ENCODE results near the gene FA2H.
"Not testable (repeated sequence)": the region's sequence is repeated elsewhere in the genome, so short reads cannot be mapped to it uniquely, and the experiment has no call there.

FA2H gene

DNA sequence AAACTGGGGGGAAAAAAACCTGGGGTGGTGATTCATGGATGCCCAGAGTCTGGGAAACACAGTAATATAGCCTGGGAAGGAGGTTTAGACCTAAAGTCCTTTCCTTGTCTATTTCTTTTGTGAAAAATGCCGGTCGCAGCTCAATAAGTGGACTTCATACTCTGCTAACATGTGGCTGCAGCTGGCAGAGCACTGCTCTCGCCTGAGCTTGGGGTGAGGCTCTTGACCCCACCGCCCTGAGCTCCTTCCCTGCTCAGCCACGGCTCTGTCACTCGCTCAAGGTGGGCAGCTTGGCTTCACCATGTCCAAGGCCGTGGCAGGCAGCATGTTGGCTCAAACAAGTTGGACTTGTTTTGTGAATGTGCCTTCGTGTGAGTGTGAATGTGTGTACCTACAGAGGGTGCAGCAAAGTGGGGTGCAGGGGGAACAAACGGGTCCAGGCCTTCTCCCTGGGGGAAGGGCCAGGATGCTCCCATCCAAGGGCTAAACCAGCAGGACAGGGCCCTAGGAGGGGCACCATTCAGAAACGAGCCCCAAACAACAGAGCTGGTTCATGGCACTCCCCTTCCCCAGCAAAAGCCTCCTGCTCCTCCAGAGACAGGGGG is 4.9 kb downstream of the FA2H start:
- Histone ChIP-seq H3K27me3 (ENCODE audit: insufficient read depth, insufficient read length) (peaks cover 27% of the 10 kb centered on the region), H3K9ac (ENCODE audit: insufficient read length, low read depth) (no peak overlapping the region), H3K4me3 (ENCODE audit: insufficient read length, low read depth) (no peak overlapping the region), H3K9me3 (ENCODE audit: insufficient read depth, low read length) (no peaks in the 10 kb centered on the region), H3K36me3 (ENCODE audit: insufficient read depth, insufficient read length, low read length) (no peaks in the 10 kb centered on the region), H3K4me1 (ENCODE audit: insufficient read depth, insufficient read length) (peaks cover 4% of the 10 kb centered on the region)
- DNase-seq (ENCODE audit: low read depth, low spot score), result no peak
- TF ChIP-seq YY1 (IDR thresholded peaks at IDR 0.05; ENCODE audit: insufficient read depth, insufficient read length) (no peak), ZNF274 (IDR thresholded peaks at IDR 0.05; ENCODE audit: low read depth, low read length) (no peak), SUZ12 (IDR thresholded peaks at IDR 0.05; ENCODE audit: extremely low read depth, insufficient read depth, insufficient read length) (no peak)

- no peaks in the 10 kb centered on the region for H3K36me3 ChIP-seq (ENCODE audit: insufficient read depth, insufficient read length, low read length)
- H3K4me1 ChIP-seq (ENCODE audit: insufficient read depth, insufficient read length), result no peaks in the 10 kb centered on the region
- no peak overlapping the region for H3K4me3 ChIP-seq (ENCODE audit: insufficient read length, low read depth)
- no peak for TF ChIP-seq ZNF274 (IDR thresholded peaks at IDR 0.05; ENCODE audit: low read depth, low read length)
- no peak for TF ChIP-seq YY1 (IDR thresholded peaks at IDR 0.05; ENCODE audit: insufficient read depth, insufficient read length)
- no peak for TF ChIP-seq SUZ12 (IDR thresholded peaks at IDR 0.05; ENCODE audit: extremely low read depth, insufficient read depth, insufficient read length)
- no peaks in the 10 kb centered on the region for H3K9me3 ChIP-seq (ENCODE audit: insufficient read depth, low read length)
- no peak overlapping the region for H3K9ac ChIP-seq (ENCODE audit: insufficient read length, low read depth)
- peaks cover 15% of the 10 kb centered on the region for H3K27me3 ChIP-seq (ENCODE audit: insufficient read depth, insufficient read length)
- DNase-seq (ENCODE audit: low read depth, low spot score), result no peak
Measured at GRCh38 chr16:74768239-74768638, 6.4 kb downstream of the FA2H start.

DNA sequence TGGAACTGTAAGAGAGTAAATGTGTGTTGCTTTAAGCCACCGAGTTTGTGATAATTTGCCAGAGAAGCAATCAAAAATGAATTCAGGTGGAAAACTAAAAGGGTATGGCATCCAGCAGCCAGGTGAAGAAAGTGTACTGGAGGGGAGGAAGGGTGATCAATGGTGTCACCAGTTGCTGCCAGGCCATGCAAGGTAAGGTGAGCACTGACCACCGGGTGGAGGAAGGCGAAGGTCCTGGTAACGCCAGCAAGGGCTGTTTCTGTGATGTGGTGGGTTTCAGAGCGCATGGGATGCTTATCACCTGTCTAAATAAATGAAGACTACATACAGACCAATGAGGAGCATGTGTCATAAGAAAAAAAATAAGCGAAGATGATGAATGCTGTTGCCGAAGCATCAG is 6.9 kb downstream of the FA2H start:
- no peaks in the 10 kb centered on the region for H3K4me1 ChIP-seq (ENCODE audit: insufficient read depth, insufficient read length)
- H3K4me3 ChIP-seq (ENCODE audit: insufficient read length, low read depth), result no peak overlapping the region
- DNase-seq (ENCODE audit: low read depth, low spot score), result no peak
- no peaks in the 10 kb centered on the region for H3K9me3 ChIP-seq (ENCODE audit: insufficient read depth, low read length)
- no peak overlapping the region for H3K9ac ChIP-seq (ENCODE audit: insufficient read length, low read depth)
- H3K27me3 ChIP-seq (ENCODE audit: insufficient read depth, insufficient read length), result peaks cover 10% of the 10 kb centered on the region
- no peaks in the 10 kb centered on the region for H3K36me3 ChIP-seq (ENCODE audit: insufficient read depth, insufficient read length, low read length)
- no peak for TF ChIP-seq ZNF274 (IDR thresholded peaks at IDR 0.05; ENCODE audit: low read depth, low read length)
- no peak for TF ChIP-seq YY1 (IDR thresholded peaks at IDR 0.05; ENCODE audit: insufficient read depth, insufficient read length)
- no peak for TF ChIP-seq SUZ12 (IDR thresholded peaks at IDR 0.05; ENCODE audit: extremely low read depth, insufficient read depth, insufficient read length)

DNA sequence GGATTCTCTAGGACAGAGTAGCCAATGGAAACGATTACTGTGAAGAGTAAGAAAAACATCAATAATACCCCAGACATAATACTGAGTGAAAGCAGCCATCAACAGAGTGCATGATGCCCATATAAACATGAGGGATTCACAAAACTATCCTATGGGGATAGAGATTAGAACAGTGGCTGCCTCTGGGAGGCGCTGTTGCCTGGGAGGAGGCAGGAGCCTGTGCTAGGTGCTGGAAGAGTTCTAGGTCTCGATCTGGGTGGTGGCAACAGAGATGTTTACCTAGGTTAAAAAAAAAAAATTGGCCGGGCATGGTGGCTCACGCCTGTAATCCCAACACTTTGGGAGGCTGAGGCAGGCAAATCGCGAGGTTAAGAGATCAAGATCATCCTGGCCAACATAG is 7.9 kb downstream of the FA2H start:
- TF ChIP-seq YY1 (IDR thresholded peaks at IDR 0.05; ENCODE audit: insufficient read depth, insufficient read length) (no peak), ZNF274 (IDR thresholded peaks at IDR 0.05; ENCODE audit: low read depth, low read length) (no peak), SUZ12 (IDR thresholded peaks at IDR 0.05; ENCODE audit: extremely low read depth, insufficient read depth, insufficient read length) (no peak)
- no peak for DNase-seq (ENCODE audit: low read depth, low spot score)
- Histone ChIP-seq H3K9ac (ENCODE audit: insufficient read length, low read depth) (no peak overlapping the region), H3K36me3 (ENCODE audit: insufficient read depth, insufficient read length, low read length) (no peaks in the 10 kb centered on the region), H3K4me3 (ENCODE audit: insufficient read length, low read depth) (no peak overlapping the region), H3K9me3 (ENCODE audit: insufficient read depth, low read length) (no peaks in the 10 kb centered on the region), H3K4me1 (ENCODE audit: insufficient read depth, insufficient read length) (no peaks in the 10 kb centered on the region), H3K27me3 (ENCODE audit: insufficient read depth, insufficient read length) (no peaks in the 10 kb centered on the region)

DNA sequence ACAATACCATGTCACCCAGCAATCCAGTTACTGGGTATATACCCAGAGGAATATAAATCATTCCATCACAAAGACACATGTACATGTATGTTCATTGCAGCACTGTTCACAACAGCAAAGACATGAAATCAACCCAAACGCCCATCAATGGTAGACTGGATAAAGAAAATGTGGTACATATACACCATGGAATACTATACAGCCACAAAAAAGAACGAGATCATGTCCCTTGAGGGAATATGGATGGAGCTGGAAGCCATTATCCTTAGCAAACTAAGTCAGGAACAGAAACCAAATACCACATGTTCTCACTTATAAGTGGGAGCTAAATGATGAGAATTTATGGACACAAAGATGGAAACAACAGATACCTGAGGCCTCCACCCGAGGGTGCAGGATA is 10.4 kb downstream of the FA2H start:
- not testable (repeated sequence) for DNase-seq (ENCODE audit: low read depth, low spot score); H3K4me3 ChIP-seq (ENCODE audit: insufficient read length, low read depth); H3K9ac ChIP-seq (ENCODE audit: insufficient read length, low read depth); H3K9me3 ChIP-seq (ENCODE audit: insufficient read depth, low read length); H3K27me3 ChIP-seq (ENCODE audit: insufficient read depth, insufficient read length); H3K36me3 ChIP-seq (ENCODE audit: insufficient read depth, insufficient read length, low read length); H3K4me1 ChIP-seq (ENCODE audit: insufficient read depth, insufficient read length)

DNA sequence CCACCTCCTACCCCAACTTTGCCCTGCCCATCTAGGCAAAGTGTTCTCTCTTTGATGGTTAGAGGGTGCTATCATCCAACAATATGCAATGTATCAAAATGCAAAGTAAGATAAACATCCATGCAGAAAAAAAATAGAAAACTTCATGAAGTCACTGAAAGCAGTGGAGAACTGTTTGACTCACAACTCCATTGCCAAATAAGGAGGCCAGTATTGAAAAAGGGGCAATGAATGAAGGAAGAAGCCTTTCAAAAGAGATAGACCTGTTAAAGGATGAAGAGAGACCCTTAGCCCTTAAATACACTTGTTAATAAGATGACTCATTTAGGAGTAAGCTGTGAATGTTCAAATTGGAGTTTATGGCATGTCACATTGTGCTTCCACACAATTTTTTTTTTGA is 13.0 kb downstream of the FA2H start:
- DNase-seq (ENCODE audit: low read depth, low spot score), result no peak
- Histone ChIP-seq H3K9me3 (ENCODE audit: insufficient read depth, low read length) (no peaks in the 10 kb centered on the region), H3K27me3 (ENCODE audit: insufficient read depth, insufficient read length) (no peaks in the 10 kb centered on the region), H3K4me3 (ENCODE audit: insufficient read length, low read depth) (no peak overlapping the region), H3K36me3 (ENCODE audit: insufficient read depth, insufficient read length, low read length) (no peaks in the 10 kb centered on the region), H3K4me1 (ENCODE audit: insufficient read depth, insufficient read length) (no peaks in the 10 kb centered on the region), H3K9ac (ENCODE audit: insufficient read length, low read depth) (no peak overlapping the region)
- TF ChIP-seq YY1 (IDR thresholded peaks at IDR 0.05; ENCODE audit: insufficient read depth, insufficient read length), result no peak
- TF ChIP-seq ZNF274 (IDR thresholded peaks at IDR 0.05; ENCODE audit: low read depth, low read length), result no peak
- TF ChIP-seq SUZ12 (IDR thresholded peaks at IDR 0.05; ENCODE audit: extremely low read depth, insufficient read depth, insufficient read length), result no peak

- Histone ChIP-seq H3K4me3 (ENCODE audit: insufficient read length, low read depth) (no peak overlapping the region), H3K9me3 (ENCODE audit: insufficient read depth, low read length) (no peaks in the 10 kb centered on the region), H3K36me3 (ENCODE audit: insufficient read depth, insufficient read length, low read length) (no peaks in the 10 kb centered on the region), H3K9ac (ENCODE audit: insufficient read length, low read depth) (no peak overlapping the region), H3K4me1 (ENCODE audit: insufficient read depth, insufficient read length) (peaks cover 4% of the 10 kb centered on the region), H3K27me3 (ENCODE audit: insufficient read depth, insufficient read length) (no peaks in the 10 kb centered on the region)
- no peak for TF ChIP-seq ZNF274 (IDR thresholded peaks at IDR 0.05; ENCODE audit: low read depth, low read length)
- no peak for TF ChIP-seq SUZ12 (IDR thresholded peaks at IDR 0.05; ENCODE audit: extremely low read depth, insufficient read depth, insufficient read length)
- TF ChIP-seq YY1 (IDR thresholded peaks at IDR 0.05; ENCODE audit: insufficient read depth, insufficient read length), result no peak
- no peak for DNase-seq (ENCODE audit: low read depth, low spot score)
Measured at GRCh38 chr16:74760007-74760767, 14.4 kb downstream of the FA2H start.
